ENCODE results near the gene PALLD.
A peak's percentile ranks its signal among the peaks of the same experiment; 100 is the strongest.

GRCh38 chr4:168631241-168632162, 134.7 kb downstream of the PALLD start:
- TF ChIP-seq, protein P1, sequence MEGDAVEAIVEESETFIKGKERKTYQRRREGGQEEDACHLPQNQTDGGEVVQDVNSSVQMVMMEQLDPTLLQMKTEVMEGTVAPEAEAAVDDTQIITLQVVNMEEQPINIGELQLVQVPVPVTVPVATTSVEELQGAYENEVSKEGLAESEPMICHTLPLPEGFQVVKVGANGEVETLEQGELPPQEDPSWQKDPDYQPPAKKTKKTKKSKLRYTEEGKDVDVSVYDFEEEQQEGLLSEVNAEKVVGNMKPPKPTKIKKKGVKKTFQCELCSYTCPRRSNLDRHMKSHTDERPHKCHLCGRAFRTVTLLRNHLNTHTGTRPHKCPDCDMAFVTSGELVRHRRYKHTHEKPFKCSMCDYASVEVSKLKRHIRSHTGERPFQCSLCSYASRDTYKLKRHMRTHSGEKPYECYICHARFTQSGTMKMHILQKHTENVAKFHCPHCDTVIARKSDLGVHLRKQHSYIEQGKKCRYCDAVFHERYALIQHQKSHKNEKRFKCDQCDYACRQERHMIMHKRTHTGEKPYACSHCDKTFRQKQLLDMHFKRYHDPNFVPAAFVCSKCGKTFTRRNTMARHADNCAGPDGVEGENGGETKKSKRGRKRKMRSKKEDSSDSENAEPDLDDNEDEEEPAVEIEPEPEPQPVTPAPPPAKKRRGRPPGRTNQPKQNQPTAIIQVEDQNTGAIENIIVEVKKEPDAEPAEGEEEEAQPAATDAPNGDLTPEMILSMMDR (IDR thresholded peaks at IDR 0.05), result peak; percentile 43
- no peak for TF ChIP-seq POLR2AphosphoS5 (IDR thresholded peaks at IDR 0.05; ENCODE audit: low read depth, low read length)
- TF ChIP-seq, protein P2, sequence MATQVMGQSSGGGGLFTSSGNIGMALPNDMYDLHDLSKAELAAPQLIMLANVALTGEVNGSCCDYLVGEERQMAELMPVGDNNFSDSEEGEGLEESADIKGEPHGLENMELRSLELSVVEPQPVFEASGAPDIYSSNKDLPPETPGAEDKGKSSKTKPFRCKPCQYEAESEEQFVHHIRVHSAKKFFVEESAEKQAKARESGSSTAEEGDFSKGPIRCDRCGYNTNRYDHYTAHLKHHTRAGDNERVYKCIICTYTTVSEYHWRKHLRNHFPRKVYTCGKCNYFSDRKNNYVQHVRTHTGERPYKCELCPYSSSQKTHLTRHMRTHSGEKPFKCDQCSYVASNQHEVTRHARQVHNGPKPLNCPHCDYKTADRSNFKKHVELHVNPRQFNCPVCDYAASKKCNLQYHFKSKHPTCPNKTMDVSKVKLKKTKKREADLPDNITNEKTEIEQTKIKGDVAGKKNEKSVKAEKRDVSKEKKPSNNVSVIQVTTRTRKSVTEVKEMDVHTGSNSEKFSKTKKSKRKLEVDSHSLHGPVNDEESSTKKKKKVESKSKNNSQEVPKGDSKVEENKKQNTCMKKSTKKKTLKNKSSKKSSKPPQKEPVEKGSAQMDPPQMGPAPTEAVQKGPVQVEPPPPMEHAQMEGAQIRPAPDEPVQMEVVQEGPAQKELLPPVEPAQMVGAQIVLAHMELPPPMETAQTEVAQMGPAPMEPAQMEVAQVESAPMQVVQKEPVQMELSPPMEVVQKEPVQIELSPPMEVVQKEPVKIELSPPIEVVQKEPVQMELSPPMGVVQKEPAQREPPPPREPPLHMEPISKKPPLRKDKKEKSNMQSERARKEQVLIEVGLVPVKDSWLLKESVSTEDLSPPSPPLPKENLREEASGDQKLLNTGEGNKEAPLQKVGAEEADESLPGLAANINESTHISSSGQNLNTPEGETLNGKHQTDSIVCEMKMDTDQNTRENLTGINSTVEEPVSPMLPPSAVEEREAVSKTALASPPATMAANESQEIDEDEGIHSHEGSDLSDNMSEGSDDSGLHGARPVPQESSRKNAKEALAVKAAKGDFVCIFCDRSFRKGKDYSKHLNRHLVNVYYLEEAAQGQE (IDR thresholded peaks at IDR 0.05; ENCODE audit: insufficient read depth in 1 of 2, low read depth in 2 of 2, low read length in 1 of 2), result no peak
- TF ChIP-seq SIN3A (IDR thresholded peaks at IDR 0.05; ENCODE audit: borderline replicate concordance, insufficient read depth, low read depth, low read length), result no peak

All from Panc1 (cell line).